ENCODE measurements around the gene F3. TPM values are rescaled to one million over a fixed set of nuclear protein-coding genes. Genes with fewer than 3 reads are reported as not detected.

Gene F3
- total RNA-seq, 6 experiments from 2014 or later = 0.79 to 6.8 (median 2.6) TPM

DNA sequence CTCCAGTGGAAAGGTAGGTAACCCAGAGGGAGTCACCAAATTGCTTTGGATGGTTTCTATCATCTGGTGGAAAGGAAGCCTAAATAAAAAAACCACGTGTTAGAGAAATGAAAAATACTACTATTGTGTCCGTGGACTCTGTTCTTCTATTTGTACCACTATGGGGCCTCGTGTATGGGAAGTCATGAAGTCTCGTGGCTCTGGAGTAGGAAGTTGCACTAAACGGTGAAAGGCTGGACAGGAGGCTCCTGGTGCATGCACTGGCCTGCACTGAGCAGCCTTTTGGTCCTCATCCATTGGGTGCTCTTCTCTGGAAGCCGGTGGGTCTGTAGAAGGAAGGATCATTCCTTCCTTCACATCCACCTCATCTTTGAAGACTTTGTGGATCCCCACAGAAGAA, 17.0 kb downstream of the F3 start:
- TF ChIP-seq, protein P1, sequence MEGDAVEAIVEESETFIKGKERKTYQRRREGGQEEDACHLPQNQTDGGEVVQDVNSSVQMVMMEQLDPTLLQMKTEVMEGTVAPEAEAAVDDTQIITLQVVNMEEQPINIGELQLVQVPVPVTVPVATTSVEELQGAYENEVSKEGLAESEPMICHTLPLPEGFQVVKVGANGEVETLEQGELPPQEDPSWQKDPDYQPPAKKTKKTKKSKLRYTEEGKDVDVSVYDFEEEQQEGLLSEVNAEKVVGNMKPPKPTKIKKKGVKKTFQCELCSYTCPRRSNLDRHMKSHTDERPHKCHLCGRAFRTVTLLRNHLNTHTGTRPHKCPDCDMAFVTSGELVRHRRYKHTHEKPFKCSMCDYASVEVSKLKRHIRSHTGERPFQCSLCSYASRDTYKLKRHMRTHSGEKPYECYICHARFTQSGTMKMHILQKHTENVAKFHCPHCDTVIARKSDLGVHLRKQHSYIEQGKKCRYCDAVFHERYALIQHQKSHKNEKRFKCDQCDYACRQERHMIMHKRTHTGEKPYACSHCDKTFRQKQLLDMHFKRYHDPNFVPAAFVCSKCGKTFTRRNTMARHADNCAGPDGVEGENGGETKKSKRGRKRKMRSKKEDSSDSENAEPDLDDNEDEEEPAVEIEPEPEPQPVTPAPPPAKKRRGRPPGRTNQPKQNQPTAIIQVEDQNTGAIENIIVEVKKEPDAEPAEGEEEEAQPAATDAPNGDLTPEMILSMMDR (IDR thresholded peaks at IDR 0.05) = no peak
- TF ChIP-seq POLR2A (IDR thresholded peaks at IDR 0.05) = no peak
- H3K4me3 ChIP-seq = no peak overlapping the region
- H3K4me1 ChIP-seq = no peaks in the 10 kb centered on the region
- DNase-seq = no peak
- WGBS (ENCODE audit: insufficient coverage, low coverage, low lambda C conversion rate, missing lambda C conversion rate) = 59% methylated on average over 4 of the region's 6 CpGs
- intact Hi-C loops (cut with DNase I) = loop anchor here in 1 of 2 donors (10.0 kb wide), 1 partner anchor 290 kb away; no protein-coding TSS in a partner anchor
- ATAC-seq = peak; percentile 20 to 42 (median 31)
- H3K27me3 ChIP-seq = no peaks in the 10 kb centered on the region
- no peak overlapping the region for H3K27ac ChIP-seq
- peaks cover 0 to 8% (median 0%) of the 10 kb centered on the region in 4 donors for H3K36me3 ChIP-seq
- H3K9me3 ChIP-seq = no peaks in the 10 kb centered on the region

GRCh38 chr1:94522304-94522703, 19.3 kb downstream of the F3 start:
- H3K27ac ChIP-seq = no peak overlapping the region
- intact Hi-C loops (cut with DNase I) = loop anchor here in 1 of 2 donors (10.0 kb wide), 1 partner anchor 292 kb away; no protein-coding TSS in a partner anchor
- TF ChIP-seq, protein P1 (IDR thresholded peaks at IDR 0.05) = peak; percentile 15 to 36 (median 28)
- no peak for TF ChIP-seq POLR2A (IDR thresholded peaks at IDR 0.05)
- no peaks in the 10 kb centered on the region for H3K9me3 ChIP-seq
- no peaks in the 10 kb centered on the region for H3K27me3 ChIP-seq
- 52% methylated on average over 4 of the region's 4 CpGs for WGBS (ENCODE audit: insufficient coverage, low coverage, low lambda C conversion rate, missing lambda C conversion rate)
- H3K4me3 ChIP-seq = no peak overlapping the region
- DNase-seq (no peak), ATAC-seq (peak; percentile 42 to 57 (median 50))
- H3K36me3 ChIP-seq = peaks cover 0 to 27% (median 5%) of the 10 kb centered on the region in 4 donors
- no peaks in the 10 kb centered on the region for H3K4me1 ChIP-seq

DNA sequence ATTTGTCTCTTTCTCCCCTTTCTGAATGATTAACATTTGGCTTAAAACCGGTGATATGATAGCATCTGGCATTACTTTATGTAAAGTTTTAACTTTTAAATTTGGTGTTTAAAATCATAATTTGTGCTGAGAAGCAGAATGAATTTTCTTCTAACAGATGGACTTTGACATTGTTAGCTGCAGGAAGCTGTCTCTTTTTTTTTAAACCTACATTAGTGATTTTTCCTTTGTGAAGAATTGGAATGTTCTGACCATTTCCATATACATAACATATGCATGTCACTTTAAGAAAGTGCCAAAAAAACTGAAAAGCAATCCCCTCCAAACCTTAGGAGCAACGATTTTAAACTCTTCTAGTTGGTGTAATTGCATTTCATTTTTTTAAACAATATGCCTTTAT, 22.2 kb downstream of the F3 start:
- DNase-seq = no peak
- Histone ChIP-seq H3K9me3 (no peaks in the 10 kb centered on the region), H3K36me3 (peaks cover 0 to 32% (median 13%) of the 10 kb centered on the region in 4 donors), H3K4me3 (no peak overlapping the region), H3K4me1 (peaks cover 0 to 6% (median 0%) of the 10 kb centered on the region in 4 donors), H3K27ac (no peak overlapping the region), H3K27me3 (no peaks in the 10 kb centered on the region)
- intact Hi-C loops (cut with DNase I) = no loop called here
- TF ChIP-seq POLR2A (IDR thresholded peaks at IDR 0.05) = no peak
- TF ChIP-seq, protein P1 (IDR thresholded peaks at IDR 0.05) = no peak
- ATAC-seq = no peak
- 66% methylated on average over 2 of the region's 2 CpGs for WGBS (ENCODE audit: insufficient coverage, low coverage, low lambda C conversion rate, missing lambda C conversion rate)

DNA sequence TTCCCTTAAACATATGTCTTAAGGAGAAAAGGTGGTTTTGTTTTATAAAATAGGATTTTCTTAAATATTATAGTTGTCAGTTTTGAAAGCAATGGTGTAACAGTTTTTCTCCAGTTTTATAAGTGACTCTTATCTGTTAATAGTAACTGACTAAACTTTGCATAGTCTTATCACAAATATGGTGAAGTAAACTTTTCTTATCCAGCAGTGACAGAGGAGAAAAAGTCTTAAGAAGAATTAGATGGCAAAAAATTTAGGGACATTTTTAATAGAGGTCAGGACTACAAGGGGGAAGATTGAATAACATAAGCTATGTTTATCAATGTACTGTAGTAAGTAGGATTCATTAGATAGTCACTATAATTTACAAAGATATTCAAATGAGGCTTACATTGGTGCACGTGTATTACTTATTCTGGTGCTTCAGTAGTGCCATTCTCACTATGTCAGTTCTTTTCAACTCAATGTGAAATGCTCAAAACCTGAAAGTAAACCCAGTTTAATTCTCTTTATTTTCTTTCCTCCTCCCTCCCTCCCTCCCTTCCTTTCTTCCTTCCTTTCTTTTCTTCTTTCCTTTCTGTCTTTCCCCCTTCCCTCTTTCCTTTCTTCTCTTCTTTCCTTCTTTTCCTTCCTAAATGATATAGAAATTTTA, 26.1 kb downstream of the F3 start:
- H3K27me3 ChIP-seq = no peaks in the 10 kb centered on the region
- H3K4me3 ChIP-seq = no peak overlapping the region
- H3K4me1 ChIP-seq = peaks cover 0 to 6% (median 0%) of the 10 kb centered on the region in 4 donors
- peaks cover 0 to 32% (median 13%) of the 10 kb centered on the region in 4 donors for H3K36me3 ChIP-seq
- WGBS (ENCODE audit: insufficient coverage, low coverage, low lambda C conversion rate, missing lambda C conversion rate) = 75% methylated on average over 1 of the region's 1 CpG
- H3K27ac ChIP-seq = no peak overlapping the region
- ATAC-seq (no peak), DNase-seq (no peak)
- intact Hi-C loops (cut with DNase I) = no loop called here
- no peaks in the 10 kb centered on the region for H3K9me3 ChIP-seq
- no peak for TF ChIP-seq POLR2A (IDR thresholded peaks at IDR 0.05)
- TF ChIP-seq, protein P1 (IDR thresholded peaks at IDR 0.05) = no peak

All from right lobe of liver (tissue), 6 donors.